GM19395 (cell line): Measurements from ENCODE around the gene OTUB1.

ENCODE experiments used
- ATAC-seq: cut with Tn5 transposase; IDR thresholded peaks from one replicate; pipeline ENCODE4 v1.9.1; 2021; ENCODE audit warnings: mild to moderate bottlenecking, moderate library complexity; ENCODE audit not compliant: unreplicated experiment

OTUB1 gene

GRCh38 chr11:64022125-64022784 lies 36.0 kb downstream of the OTUB1 start:
- no peak for ATAC-seq

DNA sequence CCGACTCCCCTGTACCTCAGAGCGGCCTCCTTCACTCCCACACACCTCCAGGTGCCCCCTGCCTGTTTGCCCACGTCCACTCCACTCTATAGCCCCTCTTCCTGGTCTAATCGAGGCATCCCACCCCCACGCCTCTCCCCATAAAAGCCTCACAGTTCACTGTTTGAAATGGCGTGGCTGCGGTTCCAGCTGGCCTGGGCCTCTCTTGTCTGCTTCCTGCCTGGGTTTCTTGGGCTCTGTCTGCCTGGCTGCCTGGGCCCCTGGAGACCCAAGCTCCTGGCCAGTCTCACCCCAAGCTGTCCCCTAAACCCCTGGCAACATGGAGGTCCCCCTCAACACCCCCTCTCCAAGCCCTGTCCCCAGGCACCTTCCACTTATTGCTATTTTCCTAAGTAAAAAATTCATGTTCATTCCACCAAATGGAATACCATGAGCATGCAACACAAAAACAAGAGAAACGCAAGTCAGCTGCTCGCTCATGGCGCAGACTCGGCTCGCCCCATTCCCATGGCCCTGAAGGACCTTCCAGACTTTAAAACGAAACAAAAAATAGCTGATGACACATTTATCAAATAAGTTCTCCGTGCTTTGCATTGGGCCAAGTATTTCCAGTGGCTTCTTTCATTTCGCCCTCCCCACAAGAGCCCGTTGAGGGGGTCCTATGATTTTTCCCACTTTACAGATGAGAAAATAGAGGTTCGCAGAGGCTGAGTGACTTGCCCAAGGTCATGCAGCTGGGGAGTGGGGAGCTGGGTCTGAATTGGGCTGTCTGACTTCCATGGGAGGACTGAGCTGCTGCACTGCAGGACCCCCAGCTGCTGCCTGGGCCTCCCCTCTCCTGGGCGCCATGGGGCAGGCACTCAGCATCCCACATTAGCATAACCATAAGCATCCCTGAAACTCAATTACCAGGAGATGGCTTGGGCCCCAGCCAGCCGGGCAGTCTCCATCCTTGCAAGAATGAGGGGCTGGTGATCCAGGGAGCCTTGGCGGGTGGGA lies 37.8 kb downstream of the OTUB1 start:
- no peak for ATAC-seq

DNA sequence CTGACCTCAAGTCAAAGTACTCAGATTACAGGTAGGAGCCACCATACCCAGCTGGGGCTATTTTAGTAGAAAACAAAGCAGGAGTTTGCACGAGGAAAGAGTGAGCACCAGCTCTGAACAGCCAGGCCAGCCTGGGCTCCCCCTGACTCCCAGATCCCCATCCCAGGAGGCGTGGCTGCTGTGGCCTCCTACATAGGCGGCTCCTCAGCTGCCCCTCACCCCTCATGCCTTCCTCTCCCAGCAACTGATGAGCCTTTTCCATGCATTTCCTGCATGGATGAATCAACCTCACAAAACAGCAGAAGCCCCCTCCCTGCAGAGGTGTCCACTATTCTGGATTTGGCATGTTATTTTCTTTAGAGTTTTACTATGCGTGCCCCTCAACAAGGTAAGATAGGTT lies 39.0 kb downstream of the OTUB1 start:
- ATAC-seq: no peak

- ATAC-seq: no peak
Observed at GRCh38 chr11:64026575-64027205, 40.5 kb downstream of the OTUB1 start.

- ATAC-seq: no peak
Observed at GRCh38 chr11:64027651-64028397, 41.6 kb downstream of the OTUB1 start.

- no peak for ATAC-seq
Observed at GRCh38 chr11:64028398-64029115, 42.3 kb downstream of the OTUB1 start.

DNA sequence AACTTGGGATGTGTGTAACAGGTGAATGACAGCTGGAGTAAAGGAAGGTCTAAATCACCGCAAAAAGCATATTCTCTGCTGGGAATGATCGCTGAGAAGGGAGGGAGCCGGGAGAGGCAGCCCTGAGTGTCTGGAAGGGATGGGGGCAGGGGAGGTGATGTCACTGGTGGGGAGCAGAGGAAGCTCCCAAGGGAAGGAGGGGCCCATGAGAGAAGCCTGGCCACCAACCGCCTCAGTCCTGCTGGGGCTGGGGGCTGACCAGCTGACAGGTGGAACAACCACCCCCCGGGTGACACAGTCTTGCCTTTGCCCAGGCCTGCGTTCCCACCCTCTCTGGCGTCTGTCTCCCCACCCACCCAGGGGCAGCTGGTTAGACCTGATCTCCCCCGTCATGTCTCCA lies 43.5 kb downstream of the OTUB1 start:
- no peak for ATAC-seq

DNA sequence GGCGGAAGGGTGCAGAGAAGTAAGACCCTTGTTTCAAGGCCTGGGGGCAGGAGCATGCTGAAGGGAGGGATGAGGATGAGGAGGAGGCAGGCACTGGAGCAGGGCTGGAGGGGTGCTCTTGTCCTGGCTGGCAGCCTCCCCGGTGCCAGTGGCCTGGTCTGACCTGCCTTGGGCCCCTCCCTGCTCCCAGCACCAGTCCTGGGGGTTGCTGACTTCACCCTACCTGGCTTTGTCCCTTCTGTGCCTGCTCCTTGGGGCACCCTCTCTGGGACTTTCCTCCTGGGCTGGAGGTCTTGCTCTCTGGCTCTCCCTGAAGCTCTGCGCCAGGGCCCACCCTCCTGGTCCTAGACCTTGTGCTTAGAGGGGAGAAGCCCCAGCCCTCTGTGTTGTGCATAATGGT lies 44.8 kb downstream of the OTUB1 start:
- no peak for ATAC-seq

- no peak for ATAC-seq
Observed at GRCh38 chr11:64032050-64032449, 45.8 kb downstream of the OTUB1 start.

DNA sequence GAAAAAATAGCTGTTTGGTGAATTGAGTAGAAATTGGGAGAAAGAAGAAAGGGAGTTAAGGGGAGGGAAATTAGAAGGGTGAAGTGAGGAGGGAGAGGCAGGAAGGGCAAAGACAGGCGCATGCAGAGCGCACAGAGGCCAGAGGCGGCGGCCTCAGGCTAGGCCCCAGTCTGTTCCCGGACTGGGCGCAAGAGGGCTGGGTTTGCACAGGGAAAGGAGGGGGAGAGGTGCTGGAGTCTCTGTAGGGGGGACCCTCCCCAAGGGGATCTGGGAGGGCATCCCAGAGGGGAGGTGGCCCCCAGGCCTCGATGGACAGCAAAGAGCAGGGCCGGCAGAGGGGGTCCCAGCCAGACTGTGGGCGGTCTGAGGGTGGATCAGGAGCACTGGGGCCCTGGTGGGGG lies 48.2 kb downstream of the OTUB1 start:
- ATAC-seq: no peak

GRCh38 chr11:64035081-64035524 lies 48.9 kb downstream of the OTUB1 start:
- no peak for ATAC-seq

- ATAC-seq: no peak
Observed at GRCh38 chr11:64035576-64035975, 49.3 kb downstream of the OTUB1 start, which contains the start of gene FLRT1. Gene FLRT1, plus strand, starts transcription at chr11:64035931. Its CDS starts 80,337 bp downstream, at chr11:64116268.

- ATAC-seq: no peak
Observed at GRCh38 chr11:64036087-64037026, 50.1 kb downstream of the OTUB1 start.

DNA sequence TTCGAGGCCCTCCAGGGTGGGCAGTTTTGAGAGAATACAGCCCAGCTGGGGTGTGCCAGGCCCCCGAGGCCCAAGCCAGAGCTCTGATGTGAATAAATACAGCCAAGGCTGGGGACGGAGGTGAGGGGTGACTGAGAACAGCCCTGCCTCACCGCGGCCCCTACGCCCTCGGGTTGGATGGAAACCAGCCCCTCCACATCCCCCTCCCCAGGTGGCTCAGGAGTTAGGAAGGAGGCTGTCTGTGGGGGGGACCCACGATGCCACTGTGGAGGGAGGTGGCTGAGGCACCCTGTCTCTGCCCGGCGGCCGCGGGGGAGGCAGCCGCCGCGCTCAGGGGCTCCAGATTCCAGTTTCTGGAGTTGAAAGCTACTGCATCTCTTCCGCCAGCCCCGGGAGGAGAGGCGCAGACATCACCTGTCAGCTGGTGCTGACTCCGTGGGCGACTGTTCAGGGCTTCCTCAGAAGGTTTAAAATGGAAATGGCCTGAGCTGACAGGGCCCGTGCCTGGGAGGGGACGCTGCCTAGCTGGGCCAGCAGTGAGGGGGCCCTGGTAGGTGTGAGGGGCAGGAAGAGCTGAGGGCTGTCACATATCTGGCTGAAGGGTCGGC lies 50.9 kb downstream of the OTUB1 start:
- no peak for ATAC-seq

DNA sequence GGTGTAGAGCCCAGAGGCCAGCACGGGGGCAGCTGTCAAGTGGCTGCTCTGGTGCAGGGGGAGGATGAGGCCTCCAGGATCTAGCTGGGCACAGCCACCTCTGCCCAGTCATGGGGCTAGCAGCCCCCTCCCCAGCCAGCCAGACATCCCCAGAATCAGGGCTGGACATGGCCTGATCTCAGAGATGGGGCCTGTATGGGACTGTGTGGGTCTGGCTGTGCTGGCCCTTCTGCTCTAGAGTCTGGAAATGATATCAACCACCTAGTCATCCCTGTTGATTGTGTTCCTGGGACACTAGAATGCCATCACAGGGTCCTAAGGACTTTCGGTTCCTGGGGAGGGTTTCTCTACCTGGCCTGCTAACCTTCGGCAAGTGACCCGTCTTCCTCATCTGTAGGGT lies 52.3 kb downstream of the OTUB1 start:
- no peak for ATAC-seq

GRCh38 chr11:64039012-64039665 lies 52.9 kb downstream of the OTUB1 start:
- no peak for ATAC-seq

DNA sequence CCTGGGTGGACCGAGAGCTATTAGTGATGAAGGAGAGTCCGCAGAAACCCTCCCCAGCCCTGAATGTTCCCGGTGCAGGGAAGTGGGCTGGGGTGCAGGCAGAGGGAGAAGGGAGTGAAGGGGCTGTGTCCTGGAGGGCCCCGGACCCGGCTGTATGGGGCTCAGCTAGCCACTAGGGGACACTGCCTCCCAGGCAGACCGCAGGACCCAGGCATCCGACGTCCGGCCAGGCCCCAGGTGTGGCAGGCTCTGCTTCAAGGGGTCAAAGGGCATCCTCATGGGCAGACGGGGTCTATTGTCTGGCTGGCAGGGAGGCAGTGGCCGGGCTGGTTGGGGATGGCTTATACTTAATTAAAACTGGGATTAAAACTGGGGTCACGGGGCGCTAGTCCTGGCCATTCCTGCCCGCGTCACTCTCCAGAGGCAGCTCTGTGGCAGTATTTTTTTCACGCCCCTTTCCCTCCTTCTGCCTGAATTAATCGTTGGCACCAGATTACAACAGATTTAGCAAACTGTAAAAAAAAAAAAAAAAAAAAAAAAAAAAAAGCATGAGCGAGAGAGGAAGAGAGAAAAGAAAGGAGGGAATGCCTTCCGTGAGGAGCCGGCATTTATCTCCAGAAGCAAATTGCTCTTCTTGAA lies 54.6 kb downstream of the OTUB1 start:
- ATAC-seq: no peak

GRCh38 chr11:64041846-64042245 lies 55.6 kb downstream of the OTUB1 start:
- no peak for ATAC-seq
